ENCODE results near the gene PRMT3. TPM values are rescaled to one million over a fixed set of nuclear protein-coding genes. Genes with fewer than 3 reads are reported as not detected.
"Not testable (repeated sequence)": the region's sequence is repeated elsewhere in the genome, so short reads cannot be mapped to it uniquely, and the experiment has no call there.

PRMT3 gene
- polyA plus RNA-seq, 3 donors = 4.5 to 8.4 (median 6.1) TPM

- no peak overlapping the region for H3K4me3 ChIP-seq (replicated peaks in 1 of 3; ENCODE audit: low read depth in 2 of 3, low read length in 3 of 3)
- Mint-ChIP-seq H3K36me3 (no peaks in the 10 kb centered on the region), H3K9me3 (peaks cover 3 to 12% (median 10%) of the 10 kb centered on the region in 7 donors), H3K27me3 (ENCODE audit: low read depth in 3 of 3) (peaks cover 0 to 4% (median 4%) of the 10 kb centered on the region in 3 donors), H3K27ac (no peak overlapping the region), H3K4me1 (no peaks in the 10 kb centered on the region), H3K4me3 (no peak overlapping the region)
- no peak overlapping the region for H3K4me2 ChIP-seq (replicated peaks; ENCODE audit: extremely low read depth, low read length, poor library complexity, severe bottlenecking)
- H2AFZ ChIP-seq (ENCODE audit: insufficient read depth, low read depth, low read length, poor library complexity, severe bottlenecking) = no peak overlapping the region
- no peak overlapping the region for H3K9ac ChIP-seq (ENCODE audit: insufficient read depth, low read length, poor library complexity, severe bottlenecking)
- intact Hi-C loops (cut with micrococcal nuclease) = no loop called here
- H3K27me3 ChIP-seq (ENCODE audit: control insufficient read depth in 2 of 2, insufficient read depth in 2 of 2, low read length in 2 of 2) = no peaks in the 10 kb centered on the region
- 94% methylated on average over 2 of the region's 2 CpGs for WGBS (ENCODE audit: insufficient coverage)
- H3K27ac ChIP-seq (ENCODE audit: low read depth in 1 of 2, low read length in 2 of 2) = no peak overlapping the region
- H4K20me1 ChIP-seq (ENCODE audit: insufficient read depth, low read length) = no peaks in the 10 kb centered on the region
- no peak for DNase-seq
- no peak for TF ChIP-seq CTCF (IDR thresholded peaks at IDR 0.05)
- no peaks in the 10 kb centered on the region for H3K4me1 ChIP-seq (ENCODE audit: control insufficient read depth in 1 of 2, insufficient read depth in 2 of 2, low read length in 2 of 2)
- H3K79me2 ChIP-seq (ENCODE audit: insufficient read depth, low read length) = no peaks in the 10 kb centered on the region
- no peaks in the 10 kb centered on the region for H3K36me3 ChIP-seq (replicated peaks in 1 of 2; ENCODE audit: control insufficient read depth in 1 of 2, insufficient read depth in 2 of 2, low read length in 2 of 2)
- peaks cover 0 to 6% of the 10 kb centered on the region in 2 donors for H3K9me3 ChIP-seq (replicated peaks in 1 of 2; ENCODE audit: control insufficient read depth in 1 of 2, insufficient read depth in 1 of 2, low read length in 2 of 2)
Observed at GRCh38 chr11:20551096-20551495, 163.6 kb downstream of the PRMT3 start.

- no peak for DNase-seq
- TF ChIP-seq CTCF (IDR thresholded peaks at IDR 0.05) = no peak
- Histone ChIP-seq H3K79me2 (ENCODE audit: insufficient read depth, low read length) (no peaks in the 10 kb centered on the region), H2AFZ (ENCODE audit: insufficient read depth, low read depth, low read length, poor library complexity, severe bottlenecking) (no peak overlapping the region), H3K36me3 (replicated peaks in 1 of 2; ENCODE audit: control insufficient read depth in 1 of 2, insufficient read depth in 2 of 2, low read length in 2 of 2) (no peaks in the 10 kb centered on the region), H4K20me1 (ENCODE audit: insufficient read depth, low read length) (no peaks in the 10 kb centered on the region), H3K9me3 (replicated peaks in 1 of 2; ENCODE audit: control insufficient read depth in 1 of 2, insufficient read depth in 1 of 2, low read length in 2 of 2) (peaks cover 0 to 6% of the 10 kb centered on the region in 2 donors), H3K4me3 (replicated peaks in 1 of 3; ENCODE audit: low read depth in 2 of 3, low read length in 3 of 3) (no peak overlapping the region), H3K4me1 (ENCODE audit: control insufficient read depth in 1 of 2, insufficient read depth in 2 of 2, low read length in 2 of 2) (no peaks in the 10 kb centered on the region), H3K27me3 (ENCODE audit: control insufficient read depth in 2 of 2, insufficient read depth in 2 of 2, low read length in 2 of 2) (no peaks in the 10 kb centered on the region), H3K27ac (ENCODE audit: low read depth in 1 of 2, low read length in 2 of 2) (no peak overlapping the region), H3K9ac (ENCODE audit: insufficient read depth, low read length, poor library complexity, severe bottlenecking) (no peak overlapping the region), H3K4me2 (replicated peaks; ENCODE audit: extremely low read depth, low read length, poor library complexity, severe bottlenecking) (no peak overlapping the region)
- Mint-ChIP-seq H3K27ac (no peak overlapping the region), H3K27me3 (ENCODE audit: low read depth in 3 of 3) (peaks cover 3 to 6% (median 4%) of the 10 kb centered on the region in 3 donors), H3K9me3 (peaks cover 3 to 25% (median 13%) of the 10 kb centered on the region in 7 donors), H3K4me1 (no peaks in the 10 kb centered on the region), H3K36me3 (no peaks in the 10 kb centered on the region), H3K4me3 (no peak overlapping the region)
- 63% methylated on average over 2 of the region's 3 CpGs for WGBS (ENCODE audit: insufficient coverage)
- intact Hi-C loops (cut with micrococcal nuclease) = no loop called here
Observed at GRCh38 chr11:20555783-20556182, 168.3 kb downstream of the PRMT3 start.

- H3K27ac ChIP-seq (ENCODE audit: low read depth in 1 of 2, low read length in 2 of 2); H3K4me3 ChIP-seq (replicated peaks in 1 of 3; ENCODE audit: low read depth in 2 of 3, low read length in 3 of 3); H3K36me3 ChIP-seq (replicated peaks in 1 of 2; ENCODE audit: control insufficient read depth in 1 of 2, insufficient read depth in 2 of 2, low read length in 2 of 2); H3K4me2 ChIP-seq (replicated peaks; ENCODE audit: extremely low read depth, low read length, poor library complexity, severe bottlenecking); DNase-seq; H3K4me3 Mint-ChIP-seq; H3K27ac Mint-ChIP-seq; H3K9ac ChIP-seq (ENCODE audit: insufficient read depth, low read length, poor library complexity, severe bottlenecking); H3K27me3 ChIP-seq (ENCODE audit: control insufficient read depth in 2 of 2, insufficient read depth in 2 of 2, low read length in 2 of 2); H3K4me1 Mint-ChIP-seq; H3K36me3 Mint-ChIP-seq; H2AFZ ChIP-seq (ENCODE audit: insufficient read depth, low read depth, low read length, poor library complexity, severe bottlenecking); H3K79me2 ChIP-seq (ENCODE audit: insufficient read depth, low read length); H3K9me3 ChIP-seq (replicated peaks in 1 of 2; ENCODE audit: control insufficient read depth in 1 of 2, insufficient read depth in 1 of 2, low read length in 2 of 2); intact Hi-C loops (cut with micrococcal nuclease); H3K4me1 ChIP-seq (ENCODE audit: control insufficient read depth in 1 of 2, insufficient read depth in 2 of 2, low read length in 2 of 2); H4K20me1 ChIP-seq (ENCODE audit: insufficient read depth, low read length); H3K27me3 Mint-ChIP-seq (ENCODE audit: low read depth in 3 of 3): not testable (repeated sequence)
- H3K9me3 Mint-ChIP-seq = peaks cover 3 to 22% (median 13%) of the 10 kb centered on the region in 7 donors
Observed at GRCh38 chr11:20556396-20556795, 168.9 kb downstream of the PRMT3 start.
